HPDE6-E6E7 (cell line): ENCODE results near the gene ELL.
A peak's percentile ranks its signal among the peaks of the same experiment; 100 is the strongest.
"Not testable (repeated sequence)": the region's sequence is repeated elsewhere in the genome, so short reads cannot be mapped to it uniquely, and the experiment has no call there.

Source experiments
- DNase-seq: peaks from one replicate; pipeline ENCODE4 v3.0.0; 2011; ENCODE audit warnings: missing footprints; ENCODE audit errors: extremely low spot score

The ELL gene

GRCh38 chr19:18422530-18423191 is 99.2 kb downstream of the ELL start:
- no peak for DNase-seq

- no peak for DNase-seq
Measured at GRCh38 chr19:18421371-18421959, 100.4 kb downstream of the ELL start.

- DNase-seq: no peak
Measured at GRCh38 chr19:18420930-18421329, 100.9 kb downstream of the ELL start.

- no peak for DNase-seq
Measured at GRCh38 chr19:18419699-18420460, 102.0 kb downstream of the ELL start.

GRCh38 chr19:18419195-18419698 is 102.6 kb downstream of the ELL start, which contains the start of gene SSBP4:
Gene SSBP4 (plus strand): TSS chr19:18419398. CDS start chr19:18419649, 251 bp downstream.
- DNase-seq: no peak

GRCh38 chr19:18418483-18419194 is 103.2 kb downstream of the ELL start:
- no peak for DNase-seq

- no peak for DNase-seq
Measured at GRCh38 chr19:18418029-18418482, 103.8 kb downstream of the ELL start.

- DNase-seq: no peak
Measured at GRCh38 chr19:18417250-18418028, 104.4 kb downstream of the ELL start.

- no peak for DNase-seq
Measured at GRCh38 chr19:18416778-18417249, 105.1 kb downstream of the ELL start.

GRCh38 chr19:18415178-18415867 is 106.5 kb downstream of the ELL start:
- no peak for DNase-seq

- no peak for DNase-seq
Measured at GRCh38 chr19:18414504-18415177, 107.2 kb downstream of the ELL start.

GRCh38 chr19:18412610-18413239 is 109.1 kb downstream of the ELL start:
- DNase-seq: no peak

- DNase-seq: no peak
Measured at GRCh38 chr19:18408053-18408476, 113.8 kb downstream of the ELL start.

GRCh38 chr19:18406749-18407148 is 115.1 kb downstream of the ELL start:
- DNase-seq: no peak

GRCh38 chr19:18405754-18406153 is 116.1 kb downstream of the ELL start:
- not testable (repeated sequence) for DNase-seq

GRCh38 chr19:18402455-18403248 is 119.2 kb downstream of the ELL start:
- not testable (repeated sequence) for DNase-seq

- DNase-seq: peak; percentile 52
Measured at GRCh38 chr19:18401580-18402112, 120.2 kb downstream of the ELL start.

GRCh38 chr19:18399008-18399407 is 122.9 kb downstream of the ELL start:
- DNase-seq: no peak
